ENCODE data around the gene MRPL1.
"Not testable (repeated sequence)": the region's sequence is repeated elsewhere in the genome, so short reads cannot be mapped to it uniquely, and the experiment has no call there.

MRPL1 gene

DNA sequence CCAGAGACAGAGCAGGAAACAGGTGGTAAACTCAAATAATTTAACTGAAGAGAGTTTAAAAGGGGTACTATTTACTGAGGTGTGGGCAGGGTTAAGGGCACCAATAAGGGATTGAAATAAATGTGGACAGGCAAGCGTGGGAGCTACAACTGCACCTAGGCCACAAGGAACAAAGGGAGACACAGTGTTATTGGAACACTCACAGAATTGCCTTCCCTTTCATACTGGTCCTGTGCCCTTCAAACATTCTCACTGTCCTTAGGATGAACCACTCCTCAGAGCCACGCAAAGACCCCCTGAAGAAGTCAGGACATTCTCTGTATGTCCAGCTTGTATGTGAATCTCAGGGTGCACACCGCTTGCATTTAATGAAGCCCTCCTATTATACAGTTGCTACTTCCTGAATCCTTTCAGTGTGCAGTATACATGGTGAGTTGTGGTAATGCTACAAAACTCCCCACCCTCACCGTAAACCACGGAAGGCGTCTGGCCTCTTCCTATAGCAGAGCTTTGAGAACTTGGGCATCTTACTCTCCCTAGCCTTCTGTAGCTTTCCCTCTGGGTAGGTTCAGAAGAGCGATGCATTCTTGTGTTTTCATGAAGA lies 9.6 kb upstream of the MRPL1 start:
- peak; percentile 78 for DNase-seq

DNA sequence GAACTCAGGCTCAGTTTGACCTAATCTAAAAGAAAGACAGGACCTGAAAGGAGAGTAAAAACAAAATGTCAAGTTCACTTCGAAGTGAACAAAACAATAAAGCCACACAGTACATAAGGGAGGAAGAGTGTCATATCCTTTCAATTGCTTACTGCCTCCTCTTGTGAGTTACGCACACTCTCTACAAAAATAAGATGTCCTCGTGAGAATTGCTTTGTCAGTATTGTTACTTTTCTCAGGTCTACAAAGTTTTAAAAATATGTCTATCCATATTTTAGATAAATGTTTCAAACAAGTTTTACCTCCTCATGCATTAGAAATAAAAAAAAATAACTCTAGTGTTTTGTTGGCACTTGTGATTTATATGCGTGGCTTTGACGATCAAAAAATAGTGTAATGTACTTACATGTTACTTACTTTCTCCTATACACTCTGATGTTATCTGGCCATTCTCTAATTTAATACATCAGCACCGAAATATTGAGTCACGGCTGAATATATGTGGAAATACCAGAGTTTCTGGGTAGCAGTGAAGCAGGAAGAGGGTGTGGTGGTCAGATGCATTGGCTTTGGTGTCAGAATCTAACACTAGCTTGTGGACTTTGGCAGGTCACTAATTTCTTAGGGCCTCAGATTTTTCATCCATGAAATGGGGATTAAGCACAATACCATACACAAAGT lies 8.1 kb upstream of the MRPL1 start:
- peak; percentile 70 for DNase-seq

DNA sequence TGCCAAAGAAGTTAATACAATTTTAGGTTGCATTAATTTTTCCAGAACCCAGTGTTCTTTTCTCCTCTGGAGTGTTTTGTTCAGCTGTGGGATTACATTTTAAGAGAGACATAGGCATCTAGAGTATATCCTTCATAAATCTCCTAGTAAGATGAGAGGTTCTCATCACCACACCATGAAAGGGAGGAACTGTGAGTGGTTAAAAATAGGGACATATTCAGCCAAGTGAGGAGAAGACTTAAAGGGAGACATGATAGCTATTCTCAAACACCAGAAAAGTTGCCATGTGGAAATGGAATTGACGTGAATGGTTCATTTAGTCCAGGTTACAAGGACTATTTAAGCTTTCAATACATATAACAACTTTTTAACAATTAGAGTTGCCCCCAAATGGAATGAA lies 6.5 kb upstream of the MRPL1 start:
- no peak for DNase-seq

DNA sequence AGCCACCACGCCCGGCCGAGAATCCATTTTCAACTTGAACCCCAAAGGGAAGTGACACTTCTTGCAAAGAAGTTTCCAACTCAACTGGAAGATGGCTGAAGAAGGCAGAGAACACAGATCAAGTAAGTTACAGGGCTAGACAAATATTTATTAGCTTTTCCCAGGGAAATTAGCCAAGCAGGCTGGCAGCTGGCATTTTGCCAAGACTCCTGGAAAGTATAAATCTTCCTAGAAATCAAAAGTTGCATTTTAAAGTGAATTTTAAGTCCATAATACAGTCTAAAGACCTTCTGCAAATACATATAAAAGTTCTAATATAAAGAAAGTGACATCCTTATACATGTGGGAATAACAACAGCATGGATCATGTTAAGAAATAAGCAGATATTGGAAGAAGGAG lies 3.4 kb upstream of the MRPL1 start:
- no peak for DNase-seq

DNA sequence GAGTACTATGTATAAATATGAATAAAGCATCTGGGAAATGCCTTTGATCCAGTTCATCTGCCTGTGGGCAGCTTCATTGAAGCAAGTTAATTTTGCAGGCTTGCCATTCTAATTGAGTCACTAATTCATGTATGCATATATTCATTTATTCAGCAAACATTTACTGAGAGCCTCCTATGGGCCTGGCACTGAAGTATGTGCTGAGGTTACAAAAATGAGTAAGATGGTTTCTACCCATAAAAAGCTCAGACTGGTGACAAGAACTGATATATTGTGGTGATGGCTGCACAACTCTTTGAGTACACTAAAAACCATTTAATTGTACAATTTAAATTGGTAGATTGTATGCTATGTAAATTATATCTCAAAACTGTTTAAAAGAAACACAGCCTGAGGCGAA lies 1.1 kb upstream of the MRPL1 start:
- DNase-seq: no peak

DNA sequence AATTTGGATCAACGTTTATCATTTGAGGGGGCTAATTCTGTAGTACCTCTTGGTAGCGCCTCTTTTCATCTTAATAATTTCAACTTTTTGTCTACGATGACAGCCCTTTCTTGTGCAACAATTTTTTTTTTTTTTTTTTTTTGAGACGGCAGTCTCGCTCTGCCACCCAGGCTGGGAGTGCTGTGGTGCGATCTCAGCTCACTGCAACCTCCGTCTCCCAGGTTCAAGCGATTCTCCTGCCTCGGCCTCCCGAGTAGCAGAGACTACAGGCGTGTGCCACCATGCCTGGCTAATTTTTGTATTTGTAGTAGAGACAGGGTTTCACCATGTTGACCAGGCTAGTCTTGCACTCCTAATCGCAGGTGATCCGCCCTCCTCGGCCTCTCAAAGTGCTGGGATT lies 711 bp downstream of the MRPL1 start:
- not testable (repeated sequence) for DNase-seq

DNA sequence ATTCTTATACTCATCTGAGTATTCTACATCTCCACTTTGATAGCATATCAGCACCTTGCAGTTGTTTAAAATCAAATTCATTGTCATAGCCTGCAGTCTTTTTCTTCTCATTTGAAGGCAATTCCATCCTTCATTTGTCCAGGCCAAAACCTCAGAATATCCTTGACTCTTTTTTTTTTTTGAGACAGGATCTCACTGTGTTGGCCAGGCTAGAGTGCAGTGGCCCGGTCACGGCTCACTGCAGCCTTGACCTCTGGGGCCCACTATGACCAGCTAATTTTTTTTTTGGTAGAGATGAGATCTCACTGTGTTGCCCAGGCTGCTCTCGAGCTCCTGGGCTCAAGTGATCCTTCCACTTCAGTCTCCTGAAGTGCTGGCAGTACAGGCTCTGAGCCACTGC lies 2.6 kb downstream of the MRPL1 start:
- no peak for DNase-seq

DNA sequence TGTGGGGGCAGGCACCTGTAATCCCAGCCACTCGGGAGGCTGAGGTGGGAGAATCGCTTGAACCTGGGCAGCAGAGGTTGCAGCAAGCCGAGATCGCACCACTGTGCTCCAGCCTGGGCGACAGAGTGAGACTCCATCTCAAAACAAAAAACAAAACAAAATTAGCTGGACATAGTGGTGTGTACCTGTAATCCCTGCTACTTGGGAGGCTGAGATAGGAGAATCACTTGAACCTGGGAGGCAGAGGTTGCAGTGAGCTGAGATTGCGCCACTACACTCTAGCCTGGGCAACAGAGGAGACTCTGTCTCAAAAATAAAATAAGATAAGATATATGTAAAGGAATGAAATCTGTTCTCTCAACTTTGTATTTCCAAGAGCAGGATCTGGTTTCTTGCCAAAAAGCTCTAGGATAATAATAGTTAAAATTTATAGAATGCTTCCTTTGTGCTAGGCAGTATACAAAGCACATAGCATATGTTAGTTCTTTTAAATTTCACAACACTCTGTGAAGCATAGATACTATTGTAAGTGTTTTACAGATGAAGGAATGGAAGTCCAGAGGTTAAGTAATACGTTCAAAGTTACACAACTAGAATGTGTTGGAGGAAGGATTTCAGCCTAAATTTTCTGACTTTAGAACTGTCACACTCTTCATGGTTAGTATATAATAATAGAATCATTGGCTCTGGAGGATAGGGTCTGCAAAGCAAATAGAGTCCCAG lies 10.3 kb downstream of the MRPL1 start:
- DNase-seq: no peak

DNA sequence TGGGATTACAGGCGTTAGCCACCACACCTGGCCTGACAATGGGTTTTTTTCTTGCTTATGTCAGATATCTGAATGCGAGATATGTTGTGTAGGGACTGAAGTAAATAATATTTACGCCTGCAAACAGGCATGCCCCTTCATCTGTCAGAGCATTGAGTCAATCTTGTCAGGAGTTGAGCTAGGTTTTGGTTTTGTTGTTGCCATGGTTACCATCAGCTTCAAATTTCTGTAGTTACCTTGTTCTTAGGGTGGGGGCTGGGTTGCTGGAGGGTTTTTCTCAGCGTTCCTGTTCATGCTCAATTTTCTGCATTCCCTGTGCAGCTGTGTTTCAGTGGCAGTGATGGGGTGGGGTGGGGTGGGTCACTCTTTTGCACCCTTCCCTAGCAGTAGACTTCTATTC lies 14.5 kb downstream of the MRPL1 start:
- no peak for DNase-seq

DNA sequence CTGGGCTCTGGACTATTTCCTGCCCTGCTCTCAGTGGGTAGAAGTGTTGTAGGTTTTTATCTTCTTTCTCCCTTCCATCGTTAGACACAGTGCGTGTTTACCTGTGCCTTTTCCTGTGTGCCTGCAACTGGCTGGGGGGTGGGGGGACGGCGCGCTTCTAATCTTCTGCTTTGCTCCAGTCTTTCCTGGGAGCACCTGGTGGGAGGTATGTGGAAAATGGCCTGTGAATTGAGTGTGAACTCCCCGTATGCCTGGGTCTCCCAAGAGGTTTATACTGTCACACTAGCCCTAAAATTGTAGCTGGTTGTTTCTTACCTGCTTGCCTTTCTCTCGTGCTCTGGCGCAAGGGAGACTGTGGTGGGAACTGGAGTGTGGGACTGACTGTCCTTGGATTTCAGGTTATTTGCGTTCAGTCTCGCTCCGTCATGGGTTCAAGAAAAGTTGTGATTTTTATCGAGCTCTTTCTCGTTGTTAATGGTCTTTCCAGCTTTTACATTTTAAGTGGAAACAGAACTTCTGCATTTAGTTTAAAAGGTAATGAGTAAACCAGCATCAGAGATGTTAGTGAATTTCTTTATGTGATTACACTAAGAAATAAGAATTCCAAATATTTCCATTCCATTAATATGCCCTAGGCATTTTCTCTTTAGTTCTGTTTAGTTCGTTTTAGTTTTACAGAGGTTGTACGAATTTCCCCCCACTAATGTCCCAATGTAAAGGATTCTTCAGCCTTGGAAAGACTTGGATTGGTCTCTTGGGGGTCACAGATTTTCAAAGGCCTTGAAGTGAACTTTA lies 15.3 kb downstream of the MRPL1 start:
- DNase-seq: no peak

DNA sequence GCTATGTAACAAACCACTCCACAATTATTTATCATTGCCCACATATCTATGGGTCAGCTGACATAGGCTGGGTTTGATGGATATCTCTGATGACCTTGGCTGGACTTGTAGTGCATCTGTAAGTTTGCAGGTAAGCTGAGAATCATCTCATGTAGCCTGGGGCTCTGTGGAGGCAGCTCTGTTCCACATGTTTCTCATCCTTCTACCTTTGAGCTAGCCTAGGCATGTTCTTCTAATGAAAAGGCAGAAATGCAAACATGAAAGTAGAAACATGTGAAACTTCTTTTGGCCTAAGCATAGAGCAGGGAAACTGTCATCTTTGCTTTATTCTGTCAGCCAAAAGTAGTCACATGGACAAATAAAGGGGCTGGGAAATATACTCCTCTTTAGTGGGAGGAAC lies 18.2 kb downstream of the MRPL1 start:
- DNase-seq: no peak

DNA sequence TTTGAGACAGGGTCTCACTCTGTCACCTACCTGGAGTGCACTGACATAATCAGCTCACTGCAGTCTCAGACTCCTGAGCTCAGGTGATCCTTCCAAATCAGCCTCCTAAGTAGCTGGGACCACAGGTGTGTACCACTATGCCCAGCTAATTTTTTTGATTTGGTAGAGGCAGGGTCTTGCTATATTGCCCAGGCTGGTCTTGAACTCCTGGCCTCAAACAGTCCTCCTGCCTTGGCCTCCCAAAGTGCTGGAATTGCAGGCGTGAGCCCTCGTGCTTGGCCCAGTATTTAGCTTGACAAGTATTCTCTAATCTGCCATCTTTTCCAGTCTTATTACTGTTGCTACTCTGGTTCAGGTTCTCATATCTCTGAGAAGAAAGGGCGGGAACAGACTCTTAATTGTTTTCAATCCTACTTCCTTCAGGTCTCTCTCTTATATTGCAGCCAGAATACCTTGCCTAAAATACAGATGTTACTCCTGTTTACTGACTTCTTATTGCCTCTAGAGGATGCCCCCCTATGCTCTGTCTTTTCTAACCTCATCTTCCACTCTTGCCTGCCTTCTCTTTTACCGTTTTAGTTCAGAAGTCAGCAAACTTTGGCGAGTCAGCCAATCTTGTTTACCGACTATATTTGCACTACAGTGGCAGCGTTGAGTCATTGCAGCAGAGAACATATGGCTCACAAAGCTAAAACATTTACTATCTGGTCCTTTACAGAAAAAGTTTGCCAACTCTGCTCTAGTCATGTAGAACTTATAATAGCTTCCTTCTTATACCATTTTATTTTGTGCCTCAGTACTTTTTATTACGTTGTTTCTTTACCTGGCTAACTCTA lies 19.0 kb downstream of the MRPL1 start:
- no peak for DNase-seq

DNA sequence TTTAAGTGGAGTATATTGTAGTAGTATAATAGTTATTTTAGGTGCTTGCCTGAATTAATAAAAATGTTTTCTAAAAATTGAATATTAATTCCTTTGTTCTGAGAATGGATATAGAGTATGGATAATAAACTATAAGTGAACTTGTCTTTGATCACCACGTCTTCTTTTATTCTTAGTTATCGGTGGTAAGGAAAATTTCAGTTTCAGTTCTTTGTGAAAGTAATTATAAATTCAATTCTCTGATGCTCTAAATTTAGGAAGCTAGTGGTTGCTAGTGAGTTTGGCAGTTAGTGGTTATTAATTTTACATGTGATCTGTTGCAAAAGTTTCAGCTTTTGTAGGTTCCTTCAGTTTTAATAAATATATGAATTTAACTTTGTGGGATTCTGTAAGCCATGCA lies 30.8 kb downstream of the MRPL1 start:
- no peak for DNase-seq

DNA sequence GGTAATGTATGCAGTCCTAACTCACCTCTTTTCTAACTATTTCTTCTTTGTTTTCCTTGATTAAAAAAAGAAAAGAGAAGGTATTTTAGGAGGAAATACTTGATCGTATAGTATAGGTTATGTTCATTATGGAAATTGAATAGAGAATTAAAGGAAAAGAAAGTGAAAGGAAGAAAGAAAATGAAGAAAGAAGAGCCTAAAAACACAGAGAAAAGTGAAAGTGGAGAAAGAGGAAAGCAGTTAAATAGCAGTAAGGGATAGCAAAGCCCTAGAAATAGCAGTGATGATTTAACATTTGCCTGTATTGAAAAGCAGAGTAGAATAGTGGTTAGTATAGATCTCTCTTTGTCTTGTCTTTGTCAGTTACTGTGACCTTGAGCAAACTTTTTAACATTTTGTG lies 37.0 kb downstream of the MRPL1 start:
- DNase-seq: no peak

DNA sequence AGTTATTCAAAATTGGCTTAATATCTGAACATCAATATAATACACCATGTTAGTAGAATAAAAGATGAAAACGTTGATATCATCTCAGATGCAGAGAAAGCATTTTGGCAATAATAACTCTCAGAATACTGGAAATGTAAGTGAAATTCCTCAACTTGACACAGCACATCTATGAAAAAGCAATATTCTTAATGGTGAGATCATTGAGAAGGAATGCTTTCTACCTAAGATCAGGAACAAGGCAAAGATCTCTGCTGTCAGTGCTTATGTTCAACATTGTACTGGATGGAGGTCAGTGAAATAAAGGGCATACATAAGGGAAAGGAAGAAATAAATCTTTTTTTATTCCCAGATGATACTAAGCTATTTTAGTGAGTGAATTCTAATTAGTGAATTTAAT lies 40.6 kb downstream of the MRPL1 start:
- no peak for DNase-seq

DNA sequence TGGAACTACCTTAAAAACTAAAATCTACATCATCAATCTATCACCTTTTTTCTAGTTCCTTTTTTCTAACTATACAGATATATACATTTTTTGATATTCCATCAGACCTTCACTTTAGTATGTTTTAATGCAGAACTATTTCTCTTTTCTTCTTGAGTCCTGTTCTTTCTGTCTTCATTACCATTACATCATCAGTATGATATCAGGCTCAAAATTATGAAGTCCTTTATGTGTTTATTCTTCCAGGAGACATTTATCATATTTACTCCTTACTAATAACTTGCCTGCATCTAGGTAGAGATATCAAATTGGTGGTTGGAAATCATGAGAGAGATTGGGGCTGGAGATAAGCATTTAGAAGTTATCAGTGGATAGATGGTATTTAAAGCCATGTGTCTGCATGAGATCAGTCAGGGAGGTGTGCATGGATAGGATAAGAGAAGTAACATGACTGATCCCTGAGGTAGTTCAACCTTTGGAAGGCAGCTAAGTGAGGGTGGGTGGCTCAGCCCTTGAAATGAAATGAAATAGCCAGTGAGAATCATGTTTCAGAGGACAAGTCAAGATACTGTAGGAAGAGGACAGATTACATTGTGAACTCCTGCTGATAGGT lies 43.1 kb downstream of the MRPL1 start:
- no peak for DNase-seq

DNA sequence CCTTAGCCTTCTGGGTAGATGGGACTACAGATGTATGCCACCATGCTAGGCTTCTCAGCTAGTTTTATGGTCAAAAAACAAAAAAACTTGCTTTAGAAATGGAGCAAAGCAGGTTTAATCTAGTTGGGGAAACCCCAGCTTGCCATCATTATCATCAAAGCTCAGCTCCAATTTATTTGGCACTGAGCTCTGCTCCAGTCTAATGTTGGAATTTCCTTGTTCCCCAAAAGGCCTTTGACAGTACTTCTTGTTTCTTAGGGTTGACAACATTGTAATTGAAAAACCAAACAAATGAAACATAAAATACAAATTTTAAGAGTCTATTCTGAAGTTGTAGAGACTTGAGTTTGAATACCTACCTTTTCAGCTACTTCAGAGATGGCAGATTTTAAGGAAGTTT lies 48.0 kb downstream of the MRPL1 start:
- DNase-seq: no peak

DNA sequence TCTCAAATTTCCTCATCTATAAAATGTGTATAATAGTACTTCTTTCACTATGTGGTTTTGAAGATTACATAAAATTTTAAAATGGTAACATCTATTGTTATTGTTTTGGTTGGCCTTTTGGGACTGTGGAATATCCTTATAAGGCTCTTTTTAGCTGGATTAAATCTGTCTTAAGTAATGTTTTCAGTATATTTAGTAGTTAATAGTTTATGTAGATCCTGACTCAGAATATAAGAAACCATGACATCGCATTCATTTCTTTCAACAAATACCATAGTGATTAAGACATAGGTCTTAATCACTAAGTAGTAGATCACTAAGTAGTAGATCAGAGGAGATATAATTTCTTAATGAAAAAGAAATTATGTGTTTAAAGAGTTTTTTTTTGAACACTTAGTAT lies 48.5 kb downstream of the MRPL1 start:
- no peak for DNase-seq

DNA sequence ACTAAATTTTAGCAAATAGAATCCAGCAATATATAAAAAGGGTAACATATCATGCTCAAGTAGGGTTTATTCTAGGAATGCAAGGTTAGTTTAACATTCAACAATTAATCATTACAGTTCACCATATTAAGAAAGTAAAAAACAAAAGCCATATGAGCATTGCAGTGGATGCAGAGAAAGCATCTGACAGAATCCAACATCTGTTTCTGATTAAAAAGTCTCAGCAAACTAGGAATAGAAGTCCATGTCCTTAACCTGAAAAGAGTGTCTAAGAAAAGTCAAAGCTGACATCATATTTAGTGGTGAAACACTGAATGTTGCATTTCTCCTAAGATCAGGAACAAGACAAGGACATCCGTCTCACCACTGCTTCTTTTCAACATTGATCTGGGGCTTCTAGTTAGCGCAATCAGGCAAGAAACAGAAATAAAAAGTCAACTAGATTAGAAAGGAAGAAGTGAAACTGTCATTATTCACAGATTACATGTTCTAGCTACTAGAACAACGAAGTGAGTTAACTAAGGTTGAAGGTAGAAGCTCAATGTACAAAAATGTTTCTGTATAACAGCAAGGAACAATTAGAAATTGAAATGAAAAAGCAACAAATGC lies 49.3 kb downstream of the MRPL1 start:
- DNase-seq: no peak

DNA sequence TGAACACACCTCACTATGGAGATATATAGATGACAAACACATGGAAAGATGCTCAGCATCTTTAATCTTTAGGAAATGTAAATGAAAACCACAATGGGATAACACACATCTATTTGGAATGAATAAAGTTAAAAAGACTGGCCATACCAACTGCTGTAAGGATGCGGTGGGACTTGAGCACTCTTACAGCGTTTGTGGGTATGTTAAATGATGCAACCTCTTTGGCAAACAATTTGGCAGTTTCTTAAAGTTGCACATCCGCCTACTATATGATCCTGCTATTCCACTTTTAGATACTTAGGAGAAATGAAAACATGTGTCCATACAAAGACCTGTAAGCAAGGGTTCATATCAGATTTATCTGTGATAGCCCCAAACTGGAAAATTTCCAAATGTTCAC lies 50.7 kb downstream of the MRPL1 start:
- no peak for DNase-seq

DNA sequence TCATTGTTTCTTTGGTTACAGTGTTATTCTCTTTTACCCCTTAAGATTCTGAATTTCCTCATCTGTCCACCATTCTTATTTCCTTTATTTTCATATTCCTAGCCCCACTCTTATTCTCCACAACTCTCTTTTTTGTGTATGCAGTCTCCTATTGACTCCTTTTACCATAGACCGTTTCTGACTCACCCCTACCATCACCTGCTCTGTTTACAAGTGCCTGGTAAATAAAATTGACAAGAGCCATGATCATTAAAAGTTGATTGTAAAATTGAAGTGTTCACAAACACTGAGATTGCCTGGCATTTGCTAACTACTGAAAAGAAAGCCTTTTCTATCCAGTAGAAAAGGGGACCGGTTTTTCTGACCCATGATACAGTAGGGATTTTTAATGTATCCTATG lies 54.4 kb downstream of the MRPL1 start:
- no peak for DNase-seq

DNA sequence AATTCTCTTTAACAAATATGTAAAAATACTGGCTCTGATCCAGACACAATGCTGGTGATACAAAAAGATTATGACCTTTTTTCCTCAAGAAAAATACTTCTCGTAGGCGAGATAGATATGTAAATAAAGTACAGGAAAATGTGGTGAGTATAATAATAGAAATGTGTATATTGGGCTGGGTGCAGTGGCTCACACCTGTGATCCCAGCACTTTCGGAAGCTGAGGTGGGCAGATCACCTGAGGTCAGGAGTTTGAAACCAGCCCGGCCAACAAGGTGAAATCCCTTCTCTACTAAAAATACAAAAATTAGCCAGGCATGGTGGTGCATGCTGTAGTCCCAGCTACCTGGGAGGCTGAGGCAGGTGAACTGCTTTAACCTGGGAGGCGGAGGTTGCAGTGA lies 55.0 kb downstream of the MRPL1 start:
- DNase-seq: no peak
